AG09309 (cell line): ENCODE data around the gene NADK.
"Not testable (repeated sequence)": the region's sequence is repeated elsewhere in the genome, so short reads cannot be mapped to it uniquely, and the experiment has no call there.

Experiments used
- DNase-seq: peaks from one replicate; pipeline ENCODE4 v3.0.0-alpha.2; 2010; ENCODE audit warnings: low read depth
- H3K4me3 ChIP-seq: 2 replicates; pipeline ENCODE4 v1.5.1; 2011; ENCODE audit warnings: mild to moderate bottlenecking, low read depth, low read length, moderate library complexity; ENCODE audit not compliant: control insufficient read depth
- TF ChIP-seq, protein P1 (sequence below): IDR thresholded peaks from 2 replicates; pipeline ENCODE4 v1.5.1; 2011; ENCODE audit warnings: mild to moderate bottlenecking, low read depth, low read length, inconsistent platforms; ENCODE audit not compliant: insufficient read depth, control insufficient read depth; ENCODE audit errors: missing control alignments

NADK gene

DNA sequence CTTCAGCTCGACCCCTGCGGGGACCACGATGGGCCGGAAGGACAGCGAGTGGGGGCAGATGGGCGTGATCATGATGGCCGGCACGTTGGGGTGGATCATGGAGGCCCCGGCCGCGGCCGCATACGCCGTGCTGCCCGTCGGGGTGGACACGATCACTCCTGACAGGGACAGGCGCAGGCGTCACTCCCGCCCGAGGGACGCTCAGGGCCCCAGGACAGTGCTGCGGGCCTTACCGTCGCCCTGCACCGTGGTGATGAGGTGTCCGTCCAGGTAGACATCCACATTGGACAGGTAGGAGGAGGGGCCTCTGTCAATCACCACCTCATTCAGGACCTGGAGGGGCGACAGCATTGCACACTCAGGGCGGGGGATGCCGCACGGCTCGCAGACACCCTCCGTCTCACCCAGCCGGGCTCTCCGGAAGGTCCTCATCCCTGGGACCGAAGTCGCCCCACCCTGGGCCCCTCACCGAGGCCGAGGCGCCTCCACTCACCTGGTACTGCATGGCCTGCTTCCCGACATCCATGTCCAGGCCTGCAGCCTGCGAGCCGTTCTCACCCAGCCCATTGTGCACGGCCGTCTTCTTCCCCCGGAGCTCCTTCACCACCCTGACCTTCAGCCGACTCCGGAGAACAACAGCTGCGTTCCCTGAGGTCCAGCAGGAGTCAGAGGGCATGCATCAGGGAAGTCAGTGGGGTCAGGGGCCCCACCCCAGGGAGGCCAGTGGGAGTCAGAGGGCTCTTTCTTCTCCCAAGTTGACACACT, 24.0 kb downstream of the NADK start:
- no peak for DNase-seq
- no peak overlapping the region for H3K4me3 ChIP-seq
- TF ChIP-seq, protein P1, sequence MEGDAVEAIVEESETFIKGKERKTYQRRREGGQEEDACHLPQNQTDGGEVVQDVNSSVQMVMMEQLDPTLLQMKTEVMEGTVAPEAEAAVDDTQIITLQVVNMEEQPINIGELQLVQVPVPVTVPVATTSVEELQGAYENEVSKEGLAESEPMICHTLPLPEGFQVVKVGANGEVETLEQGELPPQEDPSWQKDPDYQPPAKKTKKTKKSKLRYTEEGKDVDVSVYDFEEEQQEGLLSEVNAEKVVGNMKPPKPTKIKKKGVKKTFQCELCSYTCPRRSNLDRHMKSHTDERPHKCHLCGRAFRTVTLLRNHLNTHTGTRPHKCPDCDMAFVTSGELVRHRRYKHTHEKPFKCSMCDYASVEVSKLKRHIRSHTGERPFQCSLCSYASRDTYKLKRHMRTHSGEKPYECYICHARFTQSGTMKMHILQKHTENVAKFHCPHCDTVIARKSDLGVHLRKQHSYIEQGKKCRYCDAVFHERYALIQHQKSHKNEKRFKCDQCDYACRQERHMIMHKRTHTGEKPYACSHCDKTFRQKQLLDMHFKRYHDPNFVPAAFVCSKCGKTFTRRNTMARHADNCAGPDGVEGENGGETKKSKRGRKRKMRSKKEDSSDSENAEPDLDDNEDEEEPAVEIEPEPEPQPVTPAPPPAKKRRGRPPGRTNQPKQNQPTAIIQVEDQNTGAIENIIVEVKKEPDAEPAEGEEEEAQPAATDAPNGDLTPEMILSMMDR, result no peak

DNA sequence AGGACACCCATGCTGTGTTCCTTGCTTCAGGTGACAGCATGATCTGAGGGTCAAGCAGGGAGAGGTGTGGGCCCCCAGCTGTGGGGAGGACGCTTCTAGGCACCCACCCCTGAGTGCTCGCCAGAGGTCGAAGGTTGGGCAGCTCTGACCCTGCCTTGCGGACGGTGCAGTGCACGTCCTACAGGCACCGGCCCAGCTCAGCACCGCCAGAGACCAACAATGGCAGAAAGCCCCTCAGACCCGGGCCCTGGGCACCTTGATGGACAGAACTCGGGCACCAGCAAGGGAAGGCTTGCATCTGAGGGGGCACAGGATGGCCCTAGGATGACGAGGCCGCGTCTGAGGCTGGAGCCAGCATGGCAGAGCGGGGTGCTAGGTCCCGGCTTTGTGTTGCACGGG, 24.7 kb downstream of the NADK start:
- no peak for DNase-seq
- TF ChIP-seq, protein P1, result no peak
- no peak overlapping the region for H3K4me3 ChIP-seq

DNA sequence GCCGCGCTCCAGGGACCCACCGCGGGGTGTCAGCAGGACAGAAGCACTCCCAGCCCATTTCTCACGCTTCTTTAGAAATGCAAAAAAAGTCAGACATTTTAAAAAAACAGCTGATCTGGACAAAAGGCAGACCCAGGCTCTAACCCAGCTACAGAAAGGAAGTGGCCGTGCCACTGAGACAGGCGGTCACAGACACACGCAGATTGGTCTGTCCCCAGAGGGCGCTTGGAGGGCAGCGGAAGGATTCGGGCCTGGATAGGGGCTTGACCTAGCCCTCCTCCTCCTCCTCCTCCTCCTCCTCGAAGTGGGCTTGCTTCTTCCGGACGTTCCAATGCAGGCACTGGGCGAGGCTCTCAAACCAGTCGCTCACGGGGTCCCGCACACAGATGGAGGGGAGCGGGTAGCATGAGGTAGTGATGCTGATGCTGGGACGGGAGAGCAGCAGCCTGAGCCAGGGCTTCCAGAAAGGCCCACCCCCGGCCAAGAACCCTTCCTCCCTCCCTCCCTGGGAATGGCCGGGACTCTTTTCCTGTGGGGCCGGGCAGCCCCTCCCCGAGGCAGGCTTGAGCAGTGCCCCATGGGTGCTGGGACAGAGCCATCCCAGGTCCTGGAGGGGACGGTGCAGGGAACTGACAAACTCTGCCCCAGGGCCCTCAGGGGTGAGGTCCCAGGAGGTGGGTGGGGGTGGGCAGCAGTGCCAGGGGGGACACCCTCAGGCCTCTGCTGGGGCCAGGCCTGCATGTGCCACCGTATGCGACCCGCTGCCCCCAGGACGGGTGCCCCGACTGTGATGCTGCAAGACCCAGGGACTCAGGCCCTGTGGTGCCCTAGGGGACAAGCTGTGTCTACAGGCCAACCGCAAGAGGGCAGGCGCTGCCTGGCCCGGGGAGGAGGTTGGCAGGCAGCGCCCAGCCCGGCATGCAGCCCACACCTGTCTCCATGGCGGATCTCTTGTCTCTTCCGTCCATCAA, 25.3 kb downstream of the NADK start:
- TF ChIP-seq, protein P1, result no peak
- no peak for DNase-seq
- H3K4me3 ChIP-seq, result no peak overlapping the region

DNA sequence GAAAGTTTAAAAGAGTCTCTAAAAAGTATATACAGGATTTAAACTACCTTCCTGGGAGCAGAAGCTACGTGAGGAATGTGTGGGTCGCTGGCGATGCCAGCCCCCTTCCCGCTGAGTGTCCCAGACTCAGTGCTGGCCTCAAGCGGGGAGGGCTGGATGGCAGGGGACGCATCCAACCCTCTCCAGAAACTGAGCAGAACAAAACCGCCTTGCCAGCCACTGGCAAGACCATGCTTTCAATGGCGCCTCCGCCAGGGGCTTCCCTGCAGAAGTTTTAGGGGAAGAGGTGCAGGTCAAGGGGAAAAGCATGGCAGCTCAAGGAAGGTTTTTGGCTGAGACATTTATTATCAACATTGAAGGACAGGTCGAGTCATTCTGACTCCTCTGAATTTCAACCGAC, 26.1 kb downstream of the NADK start:
- TF ChIP-seq, protein P1, result no peak
- no peak overlapping the region for H3K4me3 ChIP-seq
- no peak for DNase-seq

DNA sequence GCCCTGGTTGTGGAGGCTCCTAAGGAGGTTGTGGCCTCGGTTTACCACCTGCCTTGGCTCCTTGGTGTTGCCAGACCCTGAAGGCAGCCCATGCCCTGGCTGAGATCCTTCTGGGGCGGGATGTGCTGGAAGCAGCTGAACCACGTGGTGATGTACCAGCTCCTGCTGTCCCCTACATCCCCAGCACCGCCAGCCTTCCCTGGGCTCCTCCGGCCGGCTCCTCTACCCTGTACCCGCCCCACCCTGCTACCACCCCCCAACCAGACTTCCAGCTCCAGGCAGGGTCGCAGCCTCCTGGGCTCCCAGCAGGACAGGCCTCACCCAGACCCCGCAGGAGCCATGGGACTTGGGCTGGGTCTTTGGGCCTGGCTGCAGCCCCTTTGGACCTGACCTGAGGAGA, 28.3 kb downstream of the NADK start:
- not testable (repeated sequence) for H3K4me3 ChIP-seq, DNase-seq

DNA sequence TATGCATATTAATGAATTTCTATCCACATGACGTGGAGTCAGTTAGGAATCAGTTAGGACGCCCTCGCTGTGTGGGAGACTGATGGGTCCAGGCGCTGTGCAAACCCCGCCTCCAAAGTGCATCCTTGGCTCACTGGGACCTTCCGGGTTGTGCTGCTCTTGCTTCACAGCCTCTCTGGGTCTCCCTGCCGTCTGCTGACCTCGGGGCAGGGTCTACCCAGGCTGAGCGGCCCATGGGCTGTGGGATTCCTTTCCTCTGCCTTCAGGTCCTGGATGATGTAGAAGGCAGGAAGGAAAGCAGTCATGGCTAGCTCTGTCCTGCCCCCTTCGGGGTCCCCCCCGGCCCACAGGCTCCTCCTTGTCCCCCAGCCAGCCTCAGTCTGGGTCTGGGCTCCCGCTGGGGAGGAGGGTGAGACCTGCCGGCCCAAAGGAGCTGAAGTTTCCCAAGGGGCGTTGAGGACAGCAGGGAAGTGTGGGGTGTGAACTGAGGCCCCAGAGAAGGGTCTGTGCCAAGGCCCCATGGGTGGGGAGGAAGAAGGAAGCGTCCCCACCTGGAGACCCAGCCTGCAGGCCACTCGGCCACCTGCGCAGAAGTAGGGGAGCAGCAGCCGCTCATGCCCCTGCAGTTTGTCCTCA, 29.5 kb downstream of the NADK start:
- TF ChIP-seq, protein P1, result no peak
- no peak overlapping the region for H3K4me3 ChIP-seq
- no peak for DNase-seq

DNA sequence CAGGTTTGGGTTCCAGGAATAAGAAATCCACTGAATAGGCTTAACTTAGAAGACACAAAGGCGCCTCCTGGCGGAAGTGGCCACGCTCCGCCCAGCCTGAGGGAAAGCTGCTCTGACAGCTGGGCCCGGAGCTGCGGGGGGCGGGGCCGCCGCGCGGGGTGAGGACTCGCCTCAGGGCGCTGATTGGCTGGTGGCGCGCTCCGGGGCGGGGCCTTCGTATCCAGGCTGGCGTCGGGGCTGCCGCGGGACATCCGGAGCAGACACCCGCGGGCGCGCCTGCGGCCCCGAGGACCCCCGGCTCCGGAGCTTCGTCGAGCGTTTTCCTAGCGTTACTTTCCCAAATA, 31.7 kb downstream of the NADK start:
- DNase-seq, H3K4me3 ChIP-seq: not testable (repeated sequence)

DNA sequence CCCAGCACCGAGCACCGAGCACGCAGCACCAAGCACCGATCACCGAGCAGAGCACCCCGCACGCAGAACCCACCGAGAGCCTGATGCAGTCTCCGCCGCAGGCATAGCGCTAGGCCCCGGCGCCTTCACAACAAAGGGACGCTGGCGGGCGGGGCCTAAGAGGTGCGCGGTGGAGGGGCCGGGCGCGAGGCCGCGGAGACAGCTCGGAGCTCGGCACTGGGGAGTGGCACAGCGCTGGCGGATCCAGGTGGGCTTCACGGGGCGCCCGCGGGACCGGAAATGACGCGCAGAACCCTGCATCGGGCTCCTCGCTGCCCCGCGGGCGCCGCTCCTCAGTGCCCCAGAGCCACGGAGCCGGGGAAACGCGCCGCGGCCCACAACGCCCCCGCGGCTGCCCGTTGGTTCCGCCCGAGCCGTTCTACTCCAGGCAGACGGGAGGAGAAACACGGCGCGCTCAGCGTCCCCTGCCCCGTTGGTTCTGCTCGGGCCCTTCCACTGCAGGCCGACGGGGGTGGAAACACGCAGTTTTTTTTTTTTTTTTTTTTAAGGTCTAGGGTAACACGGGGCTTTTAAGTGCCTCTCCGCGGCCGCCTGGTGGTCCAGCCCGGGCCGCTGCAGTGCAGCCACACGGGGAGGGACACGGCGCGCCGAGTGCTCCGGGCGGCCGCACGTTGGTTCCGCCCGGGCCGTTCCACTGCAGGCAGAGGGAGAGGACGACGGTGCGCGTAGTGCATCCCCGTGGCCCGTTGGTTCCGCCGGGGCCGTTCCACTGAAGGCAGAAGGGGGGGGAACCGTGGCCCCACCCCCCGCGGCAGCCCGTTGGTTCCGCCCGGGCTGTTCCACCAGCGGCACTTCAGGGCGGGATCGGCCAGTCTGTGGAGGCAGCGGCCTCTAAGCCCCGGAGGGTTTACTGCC, 32.4 kb downstream of the NADK start:
- DNase-seq, result not testable (repeated sequence)
- peak overlapping the region; percentile 31 for H3K4me3 ChIP-seq

DNA sequence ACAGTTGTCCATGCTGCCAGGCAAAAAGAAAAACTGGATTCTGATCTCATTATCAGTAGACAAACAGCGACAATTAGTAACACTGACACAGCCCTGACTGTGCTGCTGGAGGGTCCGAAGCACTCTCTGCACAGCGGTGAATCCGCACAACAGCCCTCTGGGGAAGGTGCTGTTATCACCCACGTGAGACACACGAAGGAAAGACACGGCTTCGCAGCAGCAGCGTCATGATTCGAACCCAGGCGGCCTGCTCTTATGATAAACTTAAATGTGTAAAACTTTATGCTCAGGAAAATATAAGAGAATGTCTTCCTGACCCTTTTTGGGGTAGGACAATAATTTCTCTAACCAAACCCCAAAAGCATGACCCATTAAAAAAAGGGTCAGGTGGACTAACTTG, 35.7 kb downstream of the NADK start:
- DNase-seq, H3K4me3 ChIP-seq: not testable (repeated sequence)

DNA sequence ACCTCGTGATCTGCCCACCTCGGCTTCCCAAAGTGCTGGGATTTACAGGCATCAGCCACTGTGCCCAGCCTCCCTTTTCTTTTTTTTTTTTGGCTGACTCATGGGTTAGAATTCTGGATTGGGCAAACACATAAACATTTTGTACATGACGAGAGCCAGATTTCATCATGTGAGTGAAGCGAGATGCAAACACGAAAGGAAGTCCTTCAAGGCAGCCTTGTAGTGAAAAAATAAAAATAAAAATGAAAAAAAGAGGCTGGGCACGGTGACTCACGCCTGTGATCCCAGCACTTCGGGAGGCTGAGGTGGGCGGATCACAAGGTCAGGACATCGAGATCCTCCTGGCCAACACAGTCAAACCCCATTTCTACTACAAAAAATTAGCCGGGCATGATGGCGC, 37.3 kb downstream of the NADK start:
- DNase-seq, result peak; percentile 96
- H3K4me3 ChIP-seq, result not testable (repeated sequence)
